HL-60 (cell line): ENCODE results near the gene TBCA.

Experiments
- GABPA ChIP-seq: IDR thresholded peaks from 2 replicates; pipeline ENCODE4 v1.6.1; 2012; ENCODE audit warnings: low read depth
- POLR2AphosphoS5 ChIP-seq: IDR thresholded peaks from 2 replicates; pipeline ENCODE4 v1.6.1; 2012; ENCODE audit warnings: low read depth
- SPI1 ChIP-seq: IDR thresholded peaks from 2 replicates; pipeline ENCODE4 v1.6.1; 2012; ENCODE audit warnings: low read depth, mild to moderate bottlenecking, borderline replicate concordance
- TF ChIP-seq, protein P1 (sequence below): IDR thresholded peaks from one replicate; pipeline ENCODE4 v1.5.1; 2011; ENCODE audit warnings: low read length, control low read depth, inconsistent platforms; ENCODE audit not compliant: insufficient read depth
- TF ChIP-seq, protein P2 (sequence below): IDR thresholded peaks from 2 replicates; pipeline ENCODE4 v1.6.1; 2012; ENCODE audit warnings: low read depth; ENCODE audit not compliant: insufficient replicate concordance

DNA sequence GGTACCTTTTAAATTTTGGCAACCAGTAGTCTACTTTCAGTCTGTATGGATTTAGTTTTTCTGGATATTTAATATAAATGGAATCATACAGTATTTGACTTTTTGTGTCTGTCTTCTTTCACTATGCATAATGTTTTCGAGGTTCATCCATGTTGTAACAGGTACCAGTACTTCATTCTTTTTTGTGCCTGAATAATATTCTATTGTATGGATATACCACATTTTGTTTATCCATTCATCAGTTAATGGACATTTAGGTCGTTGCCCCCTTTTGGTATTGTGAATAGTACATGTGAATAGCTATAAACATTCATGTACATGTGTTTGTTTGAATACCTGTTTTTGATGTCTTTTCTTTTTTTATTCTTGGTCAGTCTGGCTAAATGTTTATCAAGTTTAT, 19.1 kb upstream of the TBCA start:
- TF ChIP-seq, protein P1, sequence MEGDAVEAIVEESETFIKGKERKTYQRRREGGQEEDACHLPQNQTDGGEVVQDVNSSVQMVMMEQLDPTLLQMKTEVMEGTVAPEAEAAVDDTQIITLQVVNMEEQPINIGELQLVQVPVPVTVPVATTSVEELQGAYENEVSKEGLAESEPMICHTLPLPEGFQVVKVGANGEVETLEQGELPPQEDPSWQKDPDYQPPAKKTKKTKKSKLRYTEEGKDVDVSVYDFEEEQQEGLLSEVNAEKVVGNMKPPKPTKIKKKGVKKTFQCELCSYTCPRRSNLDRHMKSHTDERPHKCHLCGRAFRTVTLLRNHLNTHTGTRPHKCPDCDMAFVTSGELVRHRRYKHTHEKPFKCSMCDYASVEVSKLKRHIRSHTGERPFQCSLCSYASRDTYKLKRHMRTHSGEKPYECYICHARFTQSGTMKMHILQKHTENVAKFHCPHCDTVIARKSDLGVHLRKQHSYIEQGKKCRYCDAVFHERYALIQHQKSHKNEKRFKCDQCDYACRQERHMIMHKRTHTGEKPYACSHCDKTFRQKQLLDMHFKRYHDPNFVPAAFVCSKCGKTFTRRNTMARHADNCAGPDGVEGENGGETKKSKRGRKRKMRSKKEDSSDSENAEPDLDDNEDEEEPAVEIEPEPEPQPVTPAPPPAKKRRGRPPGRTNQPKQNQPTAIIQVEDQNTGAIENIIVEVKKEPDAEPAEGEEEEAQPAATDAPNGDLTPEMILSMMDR: no peak
- no peak for TF ChIP-seq POLR2AphosphoS5
- TF ChIP-seq, protein P2, sequence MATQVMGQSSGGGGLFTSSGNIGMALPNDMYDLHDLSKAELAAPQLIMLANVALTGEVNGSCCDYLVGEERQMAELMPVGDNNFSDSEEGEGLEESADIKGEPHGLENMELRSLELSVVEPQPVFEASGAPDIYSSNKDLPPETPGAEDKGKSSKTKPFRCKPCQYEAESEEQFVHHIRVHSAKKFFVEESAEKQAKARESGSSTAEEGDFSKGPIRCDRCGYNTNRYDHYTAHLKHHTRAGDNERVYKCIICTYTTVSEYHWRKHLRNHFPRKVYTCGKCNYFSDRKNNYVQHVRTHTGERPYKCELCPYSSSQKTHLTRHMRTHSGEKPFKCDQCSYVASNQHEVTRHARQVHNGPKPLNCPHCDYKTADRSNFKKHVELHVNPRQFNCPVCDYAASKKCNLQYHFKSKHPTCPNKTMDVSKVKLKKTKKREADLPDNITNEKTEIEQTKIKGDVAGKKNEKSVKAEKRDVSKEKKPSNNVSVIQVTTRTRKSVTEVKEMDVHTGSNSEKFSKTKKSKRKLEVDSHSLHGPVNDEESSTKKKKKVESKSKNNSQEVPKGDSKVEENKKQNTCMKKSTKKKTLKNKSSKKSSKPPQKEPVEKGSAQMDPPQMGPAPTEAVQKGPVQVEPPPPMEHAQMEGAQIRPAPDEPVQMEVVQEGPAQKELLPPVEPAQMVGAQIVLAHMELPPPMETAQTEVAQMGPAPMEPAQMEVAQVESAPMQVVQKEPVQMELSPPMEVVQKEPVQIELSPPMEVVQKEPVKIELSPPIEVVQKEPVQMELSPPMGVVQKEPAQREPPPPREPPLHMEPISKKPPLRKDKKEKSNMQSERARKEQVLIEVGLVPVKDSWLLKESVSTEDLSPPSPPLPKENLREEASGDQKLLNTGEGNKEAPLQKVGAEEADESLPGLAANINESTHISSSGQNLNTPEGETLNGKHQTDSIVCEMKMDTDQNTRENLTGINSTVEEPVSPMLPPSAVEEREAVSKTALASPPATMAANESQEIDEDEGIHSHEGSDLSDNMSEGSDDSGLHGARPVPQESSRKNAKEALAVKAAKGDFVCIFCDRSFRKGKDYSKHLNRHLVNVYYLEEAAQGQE: no peak
- TF ChIP-seq GABPA: no peak
- TF ChIP-seq SPI1: no peak
